Measurements from ENCODE around the gene B9D1.

DNA sequence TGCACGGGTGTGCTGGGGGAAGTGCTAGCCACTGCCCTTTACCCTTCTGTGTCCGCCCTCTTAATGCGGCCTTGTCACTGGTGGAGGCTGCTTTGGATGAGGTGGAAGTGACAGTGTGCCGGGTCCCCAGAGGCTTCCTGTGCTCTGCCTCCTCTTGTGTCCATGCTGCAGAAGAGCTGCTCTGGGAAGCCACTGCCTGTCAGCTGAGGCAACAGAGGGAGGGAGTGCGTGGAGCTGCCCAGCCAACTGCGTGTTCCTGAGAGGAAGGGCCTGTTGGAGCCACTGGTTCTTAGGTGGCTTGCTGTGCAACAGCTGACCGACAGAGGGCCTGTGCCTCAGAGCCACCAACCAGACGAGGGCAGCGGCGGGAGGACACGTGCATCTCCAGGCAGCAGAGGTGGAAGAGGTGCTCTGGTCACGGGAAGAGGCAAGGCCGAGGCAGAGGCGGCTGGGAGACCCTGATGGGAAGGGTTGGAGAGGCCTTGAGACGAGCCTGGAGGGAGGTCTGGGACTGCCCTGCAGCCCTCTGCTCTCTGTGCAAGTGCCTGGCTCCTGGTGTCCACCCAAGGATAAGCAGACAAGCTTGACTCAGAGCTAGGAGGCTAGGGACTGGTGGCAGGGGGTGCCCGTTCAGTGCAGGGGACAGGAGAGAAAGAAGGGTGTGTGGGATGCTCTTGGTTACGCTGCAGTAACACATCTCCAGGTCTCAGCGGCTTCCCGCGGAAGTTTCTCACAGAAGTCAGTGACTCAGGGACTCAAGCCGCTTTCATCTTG is 25.4 kb downstream of the B9D1 start:
- TF ChIP-seq EZH2 (IDR thresholded peaks at IDR 0.05; ENCODE audit: low read depth, unreplicated experiment), result no peak
- no peak for TF ChIP-seq CREB1 (CRISPR knock-in tag; IDR thresholded peaks at IDR 0.05; ENCODE audit: low read depth)
- TF ChIP-seq, protein P1, sequence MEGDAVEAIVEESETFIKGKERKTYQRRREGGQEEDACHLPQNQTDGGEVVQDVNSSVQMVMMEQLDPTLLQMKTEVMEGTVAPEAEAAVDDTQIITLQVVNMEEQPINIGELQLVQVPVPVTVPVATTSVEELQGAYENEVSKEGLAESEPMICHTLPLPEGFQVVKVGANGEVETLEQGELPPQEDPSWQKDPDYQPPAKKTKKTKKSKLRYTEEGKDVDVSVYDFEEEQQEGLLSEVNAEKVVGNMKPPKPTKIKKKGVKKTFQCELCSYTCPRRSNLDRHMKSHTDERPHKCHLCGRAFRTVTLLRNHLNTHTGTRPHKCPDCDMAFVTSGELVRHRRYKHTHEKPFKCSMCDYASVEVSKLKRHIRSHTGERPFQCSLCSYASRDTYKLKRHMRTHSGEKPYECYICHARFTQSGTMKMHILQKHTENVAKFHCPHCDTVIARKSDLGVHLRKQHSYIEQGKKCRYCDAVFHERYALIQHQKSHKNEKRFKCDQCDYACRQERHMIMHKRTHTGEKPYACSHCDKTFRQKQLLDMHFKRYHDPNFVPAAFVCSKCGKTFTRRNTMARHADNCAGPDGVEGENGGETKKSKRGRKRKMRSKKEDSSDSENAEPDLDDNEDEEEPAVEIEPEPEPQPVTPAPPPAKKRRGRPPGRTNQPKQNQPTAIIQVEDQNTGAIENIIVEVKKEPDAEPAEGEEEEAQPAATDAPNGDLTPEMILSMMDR (conservative IDR thresholded peaks at IDR 0.05; ENCODE audit: low read depth in 2 of 2), result peak; percentile 20 to 35; a peak in 3 of 4 replicates
- TF ChIP-seq, protein P2, sequence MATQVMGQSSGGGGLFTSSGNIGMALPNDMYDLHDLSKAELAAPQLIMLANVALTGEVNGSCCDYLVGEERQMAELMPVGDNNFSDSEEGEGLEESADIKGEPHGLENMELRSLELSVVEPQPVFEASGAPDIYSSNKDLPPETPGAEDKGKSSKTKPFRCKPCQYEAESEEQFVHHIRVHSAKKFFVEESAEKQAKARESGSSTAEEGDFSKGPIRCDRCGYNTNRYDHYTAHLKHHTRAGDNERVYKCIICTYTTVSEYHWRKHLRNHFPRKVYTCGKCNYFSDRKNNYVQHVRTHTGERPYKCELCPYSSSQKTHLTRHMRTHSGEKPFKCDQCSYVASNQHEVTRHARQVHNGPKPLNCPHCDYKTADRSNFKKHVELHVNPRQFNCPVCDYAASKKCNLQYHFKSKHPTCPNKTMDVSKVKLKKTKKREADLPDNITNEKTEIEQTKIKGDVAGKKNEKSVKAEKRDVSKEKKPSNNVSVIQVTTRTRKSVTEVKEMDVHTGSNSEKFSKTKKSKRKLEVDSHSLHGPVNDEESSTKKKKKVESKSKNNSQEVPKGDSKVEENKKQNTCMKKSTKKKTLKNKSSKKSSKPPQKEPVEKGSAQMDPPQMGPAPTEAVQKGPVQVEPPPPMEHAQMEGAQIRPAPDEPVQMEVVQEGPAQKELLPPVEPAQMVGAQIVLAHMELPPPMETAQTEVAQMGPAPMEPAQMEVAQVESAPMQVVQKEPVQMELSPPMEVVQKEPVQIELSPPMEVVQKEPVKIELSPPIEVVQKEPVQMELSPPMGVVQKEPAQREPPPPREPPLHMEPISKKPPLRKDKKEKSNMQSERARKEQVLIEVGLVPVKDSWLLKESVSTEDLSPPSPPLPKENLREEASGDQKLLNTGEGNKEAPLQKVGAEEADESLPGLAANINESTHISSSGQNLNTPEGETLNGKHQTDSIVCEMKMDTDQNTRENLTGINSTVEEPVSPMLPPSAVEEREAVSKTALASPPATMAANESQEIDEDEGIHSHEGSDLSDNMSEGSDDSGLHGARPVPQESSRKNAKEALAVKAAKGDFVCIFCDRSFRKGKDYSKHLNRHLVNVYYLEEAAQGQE (IDR thresholded peaks at IDR 0.05; ENCODE audit: unreplicated experiment), result no peak
- TF ChIP-seq POLR2AphosphoS5 (IDR thresholded peaks at IDR 0.05; ENCODE audit: low read depth), result no peak
